Sigmoid colon (tissue), 4 donors: Measurements from ENCODE around the gene TPRX1.

Experiments
- CTCF ChIP-seq, 4 experiments: fragments of 450-650 bp in 3 of 4; fragments of 200-600 bp in 1 of 4; IDR thresholded peaks; one replicate each; pipeline ENCODE4 v1.5.1; 2016 to 2019; ENCODE audit warnings: antibody characterized with exemption in 4 of 4, mild to moderate bottlenecking in 3 of 4, moderate library complexity in 2 of 4
- EP300 ChIP-seq, 4 donors: sonication (generic); formaldehyde crosslinking; IDR thresholded peaks; one replicate each; pipeline ENCODE4 v1.6.1; 2017; ENCODE audit warnings: antibody characterized with exemption in 4 of 4
- POLR2A ChIP-seq, 2 donors: fragments of 450-650 bp; IDR thresholded peaks; one replicate each; pipeline ENCODE4 v1.6.1; 2016; ENCODE audit warnings: antibody characterized with exemption in 2 of 2, mild to moderate bottlenecking in 2 of 2, moderate library complexity in 2 of 2
- POLR2AphosphoS5 ChIP-seq, 4 donors: sonication (generic); formaldehyde crosslinking; IDR thresholded peaks; one replicate each; pipeline ENCODE4 v1.6.1; 2017; ENCODE audit warnings: antibody characterized with exemption in 4 of 4

- TF ChIP-seq CTCF (IDR thresholded peaks at IDR 0.05), result no peak
- no peak for TF ChIP-seq EP300 (IDR thresholded peaks at IDR 0.05)
- no peak for TF ChIP-seq POLR2A (IDR thresholded peaks at IDR 0.05)
- TF ChIP-seq POLR2AphosphoS5 (IDR thresholded peaks at IDR 0.05), result no peak
Observed at GRCh38 chr19:47754206-47755064, 49.9 kb downstream of the TPRX1 start.
